Endothelial cell of coronary artery (primary cell): Measurements from ENCODE around the gene PLBD1. TPM values are rescaled to one million over a fixed set of nuclear protein-coding genes. Genes with fewer than 3 reads are reported as not detected.

Source experiments
- total RNA-seq: library from RNA; depleted of rRNA; stranded (reverse); fragments of >200 nt; gene quantifications from 2 replicates; pipeline ENCODE4 v1.2.3, GENCODE V29; 2014

Gene PLBD1
- total RNA-seq: 0.09 TPM in 2 replicates

GRCh38 chr12:14567351-14568162, at the start of gene PLBD1:
Gene PLBD1, minus strand, starts transcription at chr12:14567883. Its CDS starts 187 bp downstream, at chr12:14567696.

Other genes starting within 250 kb of the PLBD1 start
- 18.9 and 26.4 TPM in 2 replicates for gene ATF7IP, start 202.2 kb downstream of the PLBD1 start, total RNA-seq
- gene GUCY2C, start 128.7 kb upstream of the PLBD1 start, total RNA-seq: not detected in 2 replicates
- 13.5 and 16.5 TPM in 2 replicates for gene WBP11, start 235.6 kb upstream of the PLBD1 start, total RNA-seq
- gene C12orf60, start 235.8 kb upstream of the PLBD1 start, total RNA-seq: 1.1 and 1.3 TPM in 2 replicates
- 0.09 and 0.56 TPM in 2 replicates for gene SMCO3, start 246.3 kb upstream of the PLBD1 start, total RNA-seq